Tibial artery (tissue), 4 donors: Measurements from ENCODE around the gene DLG2.

Experiments
- DNase-seq, 2 donors: peaks; one replicate each; pipeline ENCODE4 v3.0.0-alpha.2; 2019
- H3K27ac ChIP-seq, 2 donors: fragments of 200-600 bp; sonication (generic) in 1 of 2; 1 replicate in 1 of 2; 2 replicates in 1 of 2; pipeline ENCODE4 v1.5.1; 2018 to 2019; ENCODE audit warnings: mild to moderate bottlenecking in 1 of 2
- H3K27me3 ChIP-seq, 2 donors: fragments of 200-600 bp; sonication (generic) in 1 of 2; one replicate each; pipeline versions ENCODE4 v1.5.1 to v1.6.0; 2016 to 2019
- H3K36me3 ChIP-seq, 3 donors: fragments of 200-600 bp; sonication (generic) in 2 of 3; one replicate each; pipeline ENCODE4 v1.5.1; 2016 to 2019; ENCODE audit warnings: mild to moderate bottlenecking in 2 of 3
- H3K4me1 ChIP-seq, 4 donors: fragments of 200-600 bp; sonication (generic) in 2 of 4; 1 replicate in 3 of 4; 2 replicates in 1 of 4; pipeline ENCODE4 v1.5.1; 2016 to 2019
- H3K4me3 ChIP-seq, 2 donors: fragments of 200-600 bp; sonication (generic) in 1 of 2; 1 replicate in 1 of 2; 2 replicates in 1 of 2; pipeline ENCODE4 v1.5.1; 2018 to 2019; ENCODE audit warnings: mild to moderate bottlenecking in 2 of 2
- H3K9me3 ChIP-seq, 3 donors: fragments of 200-600 bp; sonication (generic) in 1 of 3; one replicate each; pipeline ENCODE4 v1.5.1; 2016 to 2019
- intact Hi-C: fragments of 100-400 bp; cut with DNase I; formaldehyde crosslinking; loops from one replicate; pipeline ENCODE4 v1.15.0; 2023; ENCODE audit warnings: low total_unique reads
- TF ChIP-seq, protein P1 (sequence below), 2 experiments: fragments of 200-600 bp in 1 of 2; fragments of 450-650 bp in 1 of 2; IDR thresholded peaks; one replicate each; pipeline ENCODE4 v1.5.1; 2017 to 2019; ENCODE audit warnings: antibody characterized with exemption in 2 of 2, mild to moderate bottlenecking in 1 of 2, moderate library complexity in 1 of 2

The DLG2 gene

GRCh38 chr11:85094795-85095194 lies 532.3 kb downstream of the DLG2 start:
- no peak for DNase-seq
- intact Hi-C loops = no loop called here
- Histone ChIP-seq H3K4me3 (no peak overlapping the region), H3K27ac (no peak overlapping the region), H3K4me1 (peaks cover 0 to 4% (median 0%) of the 10 kb centered on the region in 4 donors), H3K9me3 (no peaks in the 10 kb centered on the region), H3K27me3 (no peaks in the 10 kb centered on the region), H3K36me3 (no peaks in the 10 kb centered on the region)
- TF ChIP-seq, protein P1, sequence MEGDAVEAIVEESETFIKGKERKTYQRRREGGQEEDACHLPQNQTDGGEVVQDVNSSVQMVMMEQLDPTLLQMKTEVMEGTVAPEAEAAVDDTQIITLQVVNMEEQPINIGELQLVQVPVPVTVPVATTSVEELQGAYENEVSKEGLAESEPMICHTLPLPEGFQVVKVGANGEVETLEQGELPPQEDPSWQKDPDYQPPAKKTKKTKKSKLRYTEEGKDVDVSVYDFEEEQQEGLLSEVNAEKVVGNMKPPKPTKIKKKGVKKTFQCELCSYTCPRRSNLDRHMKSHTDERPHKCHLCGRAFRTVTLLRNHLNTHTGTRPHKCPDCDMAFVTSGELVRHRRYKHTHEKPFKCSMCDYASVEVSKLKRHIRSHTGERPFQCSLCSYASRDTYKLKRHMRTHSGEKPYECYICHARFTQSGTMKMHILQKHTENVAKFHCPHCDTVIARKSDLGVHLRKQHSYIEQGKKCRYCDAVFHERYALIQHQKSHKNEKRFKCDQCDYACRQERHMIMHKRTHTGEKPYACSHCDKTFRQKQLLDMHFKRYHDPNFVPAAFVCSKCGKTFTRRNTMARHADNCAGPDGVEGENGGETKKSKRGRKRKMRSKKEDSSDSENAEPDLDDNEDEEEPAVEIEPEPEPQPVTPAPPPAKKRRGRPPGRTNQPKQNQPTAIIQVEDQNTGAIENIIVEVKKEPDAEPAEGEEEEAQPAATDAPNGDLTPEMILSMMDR (IDR thresholded peaks at IDR 0.05) = no peak

DNA sequence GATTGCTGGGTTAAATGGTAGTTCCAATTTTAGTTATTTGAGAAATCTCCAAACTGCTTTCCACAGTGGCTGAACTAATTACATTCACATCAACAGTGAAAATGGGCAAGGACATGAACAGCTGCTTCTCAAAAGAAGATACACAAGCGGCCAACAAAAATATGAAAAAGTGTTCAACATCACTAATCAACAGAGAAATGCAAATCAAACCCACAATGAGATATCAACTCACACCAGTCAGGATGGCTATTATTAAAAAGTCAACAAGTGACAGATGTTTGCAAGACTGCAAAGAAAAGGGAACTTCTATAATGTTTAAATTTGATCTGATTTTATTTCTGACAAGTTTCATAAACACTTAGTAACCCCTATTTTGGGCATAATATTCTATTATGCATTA lies 537.5 kb downstream of the DLG2 start:
- TF ChIP-seq, protein P1 (IDR thresholded peaks at IDR 0.05) = no peak
- Histone ChIP-seq H3K4me3 (no peak overlapping the region), H3K4me1 (peaks cover 0 to 7% (median 0%) of the 10 kb centered on the region in 4 donors), H3K27me3 (no peaks in the 10 kb centered on the region), H3K27ac (no peak overlapping the region), H3K9me3 (no peaks in the 10 kb centered on the region), H3K36me3 (no peaks in the 10 kb centered on the region)
- no peak for DNase-seq
- intact Hi-C loops = no loop called here

GRCh38 chr11:85088286-85088685 lies 538.9 kb downstream of the DLG2 start:
- no peak overlapping the region for H3K4me3 ChIP-seq
- no peak for DNase-seq
- H3K9me3 ChIP-seq = no peaks in the 10 kb centered on the region
- TF ChIP-seq, protein P1 (IDR thresholded peaks at IDR 0.05) = no peak
- H3K27ac ChIP-seq = no peak overlapping the region
- H3K27me3 ChIP-seq = no peaks in the 10 kb centered on the region
- intact Hi-C loops = no loop called here
- H3K4me1 ChIP-seq = peaks cover 0 to 7% (median 0%) of the 10 kb centered on the region in 4 donors
- H3K36me3 ChIP-seq = no peaks in the 10 kb centered on the region

- H3K4me3 ChIP-seq = no peak overlapping the region
- peaks cover 0 to 14% (median 0%) of the 10 kb centered on the region in 4 donors for H3K4me1 ChIP-seq
- no peaks in the 10 kb centered on the region for H3K36me3 ChIP-seq
- no peaks in the 10 kb centered on the region for H3K9me3 ChIP-seq
- intact Hi-C loops = no loop called here
- no peak for DNase-seq
- no peaks in the 10 kb centered on the region for H3K27me3 ChIP-seq
- no peak overlapping the region for H3K27ac ChIP-seq
- TF ChIP-seq, protein P1 (IDR thresholded peaks at IDR 0.05) = no peak
Observed at GRCh38 chr11:85086504-85087284, 540.5 kb downstream of the DLG2 start.

GRCh38 chr11:85076535-85077330 lies 550.4 kb downstream of the DLG2 start:
- DNase-seq = no peak
- Histone ChIP-seq H3K27ac (no peak overlapping the region), H3K27me3 (no peaks in the 10 kb centered on the region), H3K36me3 (no peaks in the 10 kb centered on the region), H3K4me1 (peaks cover 0 to 9% (median 0%) of the 10 kb centered on the region in 4 donors), H3K9me3 (no peaks in the 10 kb centered on the region), H3K4me3 (no peak overlapping the region)
- TF ChIP-seq, protein P1 (IDR thresholded peaks at IDR 0.05) = no peak
- intact Hi-C loops = no loop called here
